HG02642 (cell line): Measurements from ENCODE around the gene PDIA5.
"Not testable (repeated sequence)": the region's sequence is repeated elsewhere in the genome, so short reads cannot be mapped to it uniquely, and the experiment has no call there.

Source experiments
- ATAC-seq: cut with Tn5 transposase; IDR thresholded peaks from one replicate; pipeline ENCODE4 v1.9.1; 2021; ENCODE audit warnings: mild to moderate bottlenecking; ENCODE audit not compliant: unreplicated experiment, poor library complexity

Gene PDIA5

GRCh38 chr3:123110976-123111615, 44.3 kb downstream of the PDIA5 start:
- ATAC-seq: no peak

- ATAC-seq: no peak
These were observed 44.8 kb downstream of the PDIA5 start for GRCh38 chr3:123111640-123112039.

- no peak for ATAC-seq
These were observed 45.4 kb downstream of the PDIA5 start for GRCh38 chr3:123112232-123112631.

GRCh38 chr3:123112656-123113055, 45.8 kb downstream of the PDIA5 start:
- ATAC-seq: not testable (repeated sequence)

GRCh38 chr3:123113889-123114450, 47.1 kb downstream of the PDIA5 start:
- no peak for ATAC-seq

GRCh38 chr3:123116116-123116515, 49.3 kb downstream of the PDIA5 start:
- no peak for ATAC-seq

- ATAC-seq: no peak
These were observed 52.6 kb downstream of the PDIA5 start for GRCh38 chr3:123119388-123119787.

- ATAC-seq: no peak
These were observed 53.0 kb downstream of the PDIA5 start for GRCh38 chr3:123119802-123120201.

- ATAC-seq: no peak
These were observed 53.7 kb downstream of the PDIA5 start for GRCh38 chr3:123120573-123120972.

GRCh38 chr3:123122057-123122456, 55.2 kb downstream of the PDIA5 start:
- ATAC-seq: no peak

- ATAC-seq: no peak
These were observed 55.9 kb downstream of the PDIA5 start for GRCh38 chr3:123122525-123123315.

- ATAC-seq: no peak
These were observed 57.1 kb downstream of the PDIA5 start for GRCh38 chr3:123123716-123124616.

- no peak for ATAC-seq
These were observed 58.1 kb downstream of the PDIA5 start for GRCh38 chr3:123124971-123125370.

GRCh38 chr3:123126031-123126430, 59.2 kb downstream of the PDIA5 start:
- ATAC-seq: no peak

GRCh38 chr3:123126653-123127052, 59.8 kb downstream of the PDIA5 start:
- ATAC-seq: no peak

GRCh38 chr3:123129092-123129491, 62.3 kb downstream of the PDIA5 start:
- ATAC-seq: no peak

GRCh38 chr3:123129532-123129931, 62.7 kb downstream of the PDIA5 start:
- ATAC-seq: no peak

GRCh38 chr3:123130079-123130750, 63.4 kb downstream of the PDIA5 start:
- no peak for ATAC-seq

GRCh38 chr3:123134671-123135070, 67.8 kb downstream of the PDIA5 start:
- no peak for ATAC-seq

GRCh38 chr3:123137001-123137400, 70.2 kb downstream of the PDIA5 start:
- ATAC-seq: no peak
